K562 (cell line): ENCODE results near the gene KEL. TPM values are rescaled to one million over a fixed set of nuclear protein-coding genes. Genes with fewer than 3 reads are reported as not detected.
A peak's percentile ranks its signal among the peaks of the same experiment; 100 is the strongest.

Experiments
- CBFA2T3 ChIP-seq: fragments of 450-650 bp; IDR thresholded peaks from 2 replicates; pipeline ENCODE4 v1.6.1; 2017
- DLX4 ChIP-seq: fragments of 250-450 bp; sonication (Bioruptor Pico); IDR thresholded peaks from 2 replicates; pipeline ENCODE4 v1.6.1; 2021; ENCODE audit warnings: mild to moderate bottlenecking
- ESRRA ChIP-seq: fragments of 450-650 bp; IDR thresholded peaks from 2 replicates; pipeline ENCODE4 v1.6.1; 2014; ENCODE audit warnings: low read depth, mild to moderate bottlenecking, moderate library complexity, borderline replicate concordance
- FOXJ2 ChIP-seq: fragments of 200-800 bp; sonication (Bioruptor generic); IDR thresholded peaks from 2 replicates; pipeline ENCODE4 v1.6.1; 2016; ENCODE audit warnings: missing genetic modification characterization, missing compliant biosample characterization
- FOXP1 ChIP-seq: sonication (generic); formaldehyde crosslinking; IDR thresholded peaks from 2 replicates; pipeline ENCODE4 v1.8.0; 2022; ENCODE audit warnings: mild to moderate bottlenecking, missing genetic modification reagents
- HBP1 ChIP-seq: fragments of 450-650 bp; formaldehyde crosslinking; IDR thresholded peaks from 2 replicates; pipeline ENCODE4 v1.4.0; 2022; ENCODE audit warnings: missing genetic modification characterization
- HMBOX1 ChIP-seq: sonication (generic); IDR thresholded peaks from 2 replicates; pipeline ENCODE4 v1.6.1; 2016
- MLX ChIP-seq, 2 experiments: fragments of 450-650 bp in 1 of 2; sonication (generic) in 1 of 2; formaldehyde crosslinking; conservative IDR thresholded peaks; 2 replicates each; pipeline versions ENCODE4 v1.4.0 to v1.8.1; 2020 to 2022; ENCODE audit warnings: mild to moderate bottlenecking in 1 of 2, missing genetic modification reagents in 1 of 2
- NBN ChIP-seq: fragments of 450-650 bp; IDR thresholded peaks from 2 replicates; pipeline ENCODE4 v1.6.1; 2016; ENCODE audit warnings: low read depth, mild to moderate bottlenecking
- PKNOX1 ChIP-seq: fragments of 450-650 bp; IDR thresholded peaks from 2 replicates; pipeline ENCODE4 v1.6.1; 2016
- POLR2AphosphoS2 ChIP-seq: IDR thresholded peaks from 2 replicates; pipeline ENCODE4 v1.6.1; 2012; ENCODE audit warnings: low read length, improper control_type of control experiment
- RAD21 ChIP-seq, 2 experiments: fragments of 250-450 bp in 1 of 2; fragments of 450-650 bp in 1 of 2; sonication (Bioruptor Pico) in 1 of 2; formaldehyde crosslinking in 1 of 2; IDR thresholded peaks in 1 of 2; conservative IDR thresholded peaks in 1 of 2; 2 replicates each; pipeline versions ENCODE4 v1.4.0 to v1.8.0; 2020 to 2022; ENCODE audit warnings: mild to moderate bottlenecking in 2 of 2, moderate library complexity in 1 of 2
- SMAD4 ChIP-seq: fragments of 250-450 bp; sonication (Bioruptor Pico); conservative IDR thresholded peaks from 2 replicates; pipeline ENCODE4 v1.8.0; 2021; ENCODE audit warnings: inconsistent platforms, mild to moderate bottlenecking, moderate library complexity
- SMARCA5 ChIP-seq: fragments of 450-650 bp; IDR thresholded peaks from 2 replicates; pipeline ENCODE4 v1.6.1; 2016
- SNRNP70 ChIP-seq: fragments of 200-400 bp; formaldehyde crosslinking; optimal IDR thresholded peaks from 2 replicates; pipeline ENCODE3; 2017; ENCODE audit warnings: low read depth, low read length
- TBL1XR1 ChIP-seq, 2 experiments: IDR thresholded peaks; 2 replicates each; pipeline ENCODE4 v1.6.1; 2012; ENCODE audit warnings: improper control_type of control experiment in 2 of 2, low read length in 2 of 2, mild to moderate bottlenecking in 1 of 2
- ZNF395 ChIP-seq: fragments of 200-800 bp; sonication (Bioruptor generic); IDR thresholded peaks from 2 replicates; pipeline ENCODE4 v1.6.1; 2017; ENCODE audit warnings: missing genetic modification characterization, missing compliant biosample characterization
- ZNF449 ChIP-seq: fragments of 250-450 bp; sonication (Bioruptor Pico); IDR thresholded peaks from 2 replicates; pipeline ENCODE4 v1.8.0; 2022; ENCODE audit warnings: moderate library complexity, mild to moderate bottlenecking, inconsistent platforms
- polyA plus RNA-seq, 8 experiments: library from polyadenylated mRNA; depleted of rRNA in 4 of 8; stranded (reverse) in 5 of 8; unstranded in 3 of 8; fragments of >200 nt; fragmentation: Nextera tagmentation in 2 of 8; fragmentation: Illumina TruSeq in 1 of 8; extraction: Ambion mirVana in 2 of 8; extraction: Trizol in 1 of 8; gene quantifications; 2 replicates each; pipeline versions ENCODE4 v1.2.1 to v1.2.3, GENCODE V29; 2011 to 2014; ENCODE audit warnings: inconsistent platforms in 1 of 8, missing spikeins in 1 of 8
- total RNA-seq, 7 experiments: library from RNA; depleted of rRNA in 6 of 7; stranded (reverse); fragments of >200 nt in 6 of 7; fragmentation: Illumina TruSeq in 2 of 7; extraction: Trizol in 2 of 7; gene quantifications; 2 replicates each; pipeline versions ENCODE4 v1.2.1 to v1.2.3, GENCODE V29; 2011 to 2021; ENCODE audit warnings: low replicate concordance in 1 of 7

The KEL gene
- total and polyA plus RNA-seq, 9 of the 15 experiments (the other 6 are each of a cell fraction or from before 2014, with no cell fraction given): 9.0 to 47.4 (median 22.2) TPM

- no peak for TF ChIP-seq ZNF449 (CRISPR knock-in tag)
- peak; percentile 41; the same call in 1 of the 2 replicates for TF ChIP-seq SMAD4
- no peak for TF ChIP-seq ZNF395 (CRISPR knock-in tag)
- TF ChIP-seq SNRNP70: no peak
- peak; percentile 81; the same call in 1 of the 2 replicates for TF ChIP-seq NBN
- TF ChIP-seq ESRRA: peak; percentile 58; the same call in 1 of the 2 replicates
- TF ChIP-seq TBL1XR1 (IDR thresholded peaks at IDR 0.05; ENCODE audit: low read length in 2 of 2): peak in 1 of 2 experiments; percentile 68; a peak in 2 of 4 replicates
- 0 out of 4 replicates have a peak, but pooled peaks of 1 of the 2 experiments have one; percentile 3 for TF ChIP-seq RAD21 (CRISPR knock-in tag; conservative IDR thresholded peaks at IDR 0.05 in 1 of 2, IDR thresholded peaks at IDR 0.05 in 1 of 2)
- peak; percentile 90 for TF ChIP-seq CBFA2T3
- 0 out of 2 replicates have a peak, but pooled peaks have one; percentile 28 for TF ChIP-seq FOXP1 (CRISPR knock-in tag)
- peak; percentile 63; the same call in 1 of the 2 replicates for TF ChIP-seq HBP1 (CRISPR knock-in tag)
- no peak for TF ChIP-seq DLX4 (CRISPR knock-in tag)
- TF ChIP-seq HMBOX1: peak; percentile 96
- 0 out of 2 replicates have a peak, but pooled peaks have one; percentile 30 for TF ChIP-seq FOXJ2 (tag)
- TF ChIP-seq MLX (CRISPR knock-in tag; conservative IDR thresholded peaks at IDR 0.05): no peak
- TF ChIP-seq PKNOX1: no peak
- TF ChIP-seq SMARCA5: no peak
- TF ChIP-seq POLR2AphosphoS2: no peak
Measured at GRCh38 chr7:142956951-142957623, 5.1 kb downstream of the KEL start (continued).
